GF-D8 (cell line): Measurements from ENCODE around the gene HAT1.
"Not testable (repeated sequence)": the region's sequence is repeated elsewhere in the genome, so short reads cannot be mapped to it uniquely, and the experiment has no call there.

Source experiments
- DNase-seq: peaks from one replicate; lab custom pipeline; 2025; lab: John Stamatoyannopoulos, UW

Gene HAT1, protein sequence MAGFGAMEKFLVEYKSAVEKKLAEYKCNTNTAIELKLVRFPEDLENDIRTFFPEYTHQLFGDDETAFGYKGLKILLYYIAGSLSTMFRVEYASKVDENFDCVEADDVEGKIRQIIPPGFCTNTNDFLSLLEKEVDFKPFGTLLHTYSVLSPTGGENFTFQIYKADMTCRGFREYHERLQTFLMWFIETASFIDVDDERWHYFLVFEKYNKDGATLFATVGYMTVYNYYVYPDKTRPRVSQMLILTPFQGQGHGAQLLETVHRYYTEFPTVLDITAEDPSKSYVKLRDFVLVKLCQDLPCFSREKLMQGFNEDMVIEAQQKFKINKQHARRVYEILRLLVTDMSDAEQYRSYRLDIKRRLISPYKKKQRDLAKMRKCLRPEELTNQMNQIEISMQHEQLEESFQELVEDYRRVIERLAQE

DNA sequence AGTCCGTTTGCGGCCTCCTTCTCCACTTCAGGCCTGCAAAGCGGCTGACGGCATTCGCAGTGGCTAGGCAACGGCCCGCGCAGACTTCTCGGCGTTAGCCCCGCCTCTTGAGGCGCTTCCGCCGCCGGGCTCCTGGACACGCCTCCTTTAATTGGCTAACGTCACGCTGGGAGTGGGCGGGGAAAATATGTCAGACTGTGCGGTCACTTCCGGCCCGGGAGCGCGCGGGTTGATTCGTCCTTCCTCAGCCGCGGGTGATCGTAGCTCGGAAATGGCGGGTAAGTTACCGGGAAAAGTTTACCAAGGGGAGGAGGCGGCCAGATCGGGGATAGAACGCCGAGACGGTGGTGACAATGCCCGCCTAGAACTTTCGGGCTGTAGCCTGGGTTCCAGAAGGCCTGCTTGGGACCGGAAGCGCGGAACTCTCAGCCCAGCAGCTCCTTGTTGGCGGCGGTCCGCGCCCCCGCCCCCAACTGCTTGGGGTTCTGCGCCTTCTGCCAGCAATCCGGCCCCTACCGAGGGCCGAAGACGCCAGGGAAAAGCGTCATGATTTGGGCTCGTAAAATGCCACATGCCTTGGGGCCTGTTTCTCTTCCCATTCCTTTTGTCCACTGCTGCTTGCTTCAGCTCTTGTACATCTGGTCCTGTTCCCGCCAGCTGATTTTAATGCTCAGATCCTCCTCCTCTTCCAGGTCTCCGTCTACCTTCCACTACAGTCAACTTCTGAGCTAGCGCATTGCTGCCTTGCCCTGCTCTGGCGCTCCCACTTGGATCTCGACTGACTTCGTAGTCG, at the start of gene HAT1:
Gene HAT1 (plus strand): TSS at position 232 of the 793 bp plus-strand sequence. CDS start 40 bp downstream, at position 272.
- peak; percentile 92 for DNase-seq

DNA sequence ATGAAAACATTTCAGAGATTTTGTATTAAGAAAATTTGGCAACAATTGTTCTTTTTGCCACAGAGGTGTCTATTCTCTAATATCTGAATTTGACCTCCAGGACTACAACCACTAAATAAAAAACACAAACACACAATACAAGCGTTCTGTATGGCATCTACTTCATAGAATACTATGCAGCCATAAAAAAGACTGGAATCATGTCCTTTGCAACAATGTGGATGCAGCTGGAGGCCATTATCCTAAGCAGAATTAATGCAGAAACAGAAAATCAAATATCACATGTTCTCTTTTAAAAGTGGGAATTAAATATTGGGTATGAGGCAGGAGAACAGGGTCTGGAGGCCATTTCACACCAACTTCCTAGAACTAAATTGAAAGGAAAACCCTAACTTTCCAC, 47.7 kb upstream of the HAT1 start:
- DNase-seq: no peak

DNA sequence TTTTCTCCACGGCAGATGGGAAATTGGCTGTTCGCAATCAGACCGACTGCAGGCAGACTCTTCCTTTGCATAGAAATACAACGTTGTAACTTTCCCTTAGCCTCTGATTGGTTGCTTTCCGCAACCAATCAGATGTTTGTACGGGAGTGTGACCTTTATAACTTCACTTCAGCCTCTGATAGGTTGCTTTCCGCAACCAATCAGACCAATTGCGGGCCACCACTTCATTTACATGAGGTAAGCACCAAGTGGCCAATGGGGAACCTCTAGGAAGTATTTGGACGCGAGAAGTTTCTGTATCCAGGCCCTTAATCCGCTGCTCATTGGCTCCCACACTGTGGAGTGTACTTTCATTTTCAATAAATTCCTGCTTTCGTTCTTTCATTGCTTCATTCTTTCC, 47.3 kb upstream of the HAT1 start:
- DNase-seq: no peak

DNA sequence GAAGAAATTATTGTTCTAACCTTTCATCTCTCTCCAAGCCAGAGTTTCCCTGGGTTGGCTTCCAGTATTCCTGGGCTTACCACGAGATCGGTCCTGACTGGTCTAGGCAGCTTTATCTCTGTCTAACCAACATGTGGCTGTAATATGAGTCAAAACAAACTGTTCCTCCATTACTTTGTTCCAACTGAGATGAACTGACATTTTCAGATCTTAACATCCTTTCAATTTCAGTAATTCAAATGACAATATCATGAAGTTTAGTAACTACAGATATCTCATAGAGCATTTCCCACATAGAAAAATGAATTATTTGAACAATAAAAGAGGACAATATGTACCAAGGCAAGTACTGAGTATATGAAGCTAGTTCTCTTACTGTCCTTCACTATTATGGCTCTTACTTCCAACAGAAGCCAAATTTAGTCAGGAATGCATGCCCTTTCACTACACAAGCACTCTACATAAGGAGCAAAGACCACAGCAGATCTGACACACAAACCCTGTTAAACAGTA, 43.7 kb upstream of the HAT1 start:
- DNase-seq: no peak

DNA sequence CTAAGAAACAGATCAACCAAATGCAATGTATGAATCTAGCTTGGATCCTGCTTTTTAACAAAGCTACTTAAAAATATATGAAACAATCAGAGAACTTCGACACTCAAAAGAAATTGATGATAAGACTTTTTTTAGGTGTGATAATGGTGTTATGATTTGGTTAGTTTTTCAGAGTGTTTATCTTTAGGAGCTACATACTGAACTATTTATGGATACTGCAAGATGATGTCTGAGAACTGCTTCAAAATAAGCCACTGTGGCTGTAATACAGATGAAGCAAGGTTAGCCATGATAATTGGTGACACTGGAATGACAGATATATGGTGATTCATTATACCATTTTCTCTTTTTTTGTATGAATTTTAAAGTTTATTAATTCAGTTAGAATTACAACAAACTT, 42.4 kb upstream of the HAT1 start:
- DNase-seq: no peak

DNA sequence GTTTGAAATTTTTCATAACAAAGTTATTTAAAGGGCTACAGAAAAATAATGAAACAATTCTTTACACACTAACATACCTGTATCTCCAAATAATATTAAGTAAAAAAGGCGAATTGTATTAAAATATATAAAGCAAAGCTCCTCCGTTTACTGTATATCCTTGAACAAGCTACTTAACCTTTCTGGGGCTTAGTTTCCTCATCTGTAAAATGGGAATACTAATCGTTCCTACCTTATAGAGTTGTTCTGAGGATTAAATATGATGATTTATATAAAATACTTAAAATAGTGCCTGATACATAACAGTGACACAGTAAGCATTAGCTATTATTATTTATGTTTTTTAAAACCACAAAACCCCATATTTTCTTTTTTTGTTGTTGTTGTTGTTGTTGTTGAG, 41.5 kb upstream of the HAT1 start:
- DNase-seq: no peak

DNA sequence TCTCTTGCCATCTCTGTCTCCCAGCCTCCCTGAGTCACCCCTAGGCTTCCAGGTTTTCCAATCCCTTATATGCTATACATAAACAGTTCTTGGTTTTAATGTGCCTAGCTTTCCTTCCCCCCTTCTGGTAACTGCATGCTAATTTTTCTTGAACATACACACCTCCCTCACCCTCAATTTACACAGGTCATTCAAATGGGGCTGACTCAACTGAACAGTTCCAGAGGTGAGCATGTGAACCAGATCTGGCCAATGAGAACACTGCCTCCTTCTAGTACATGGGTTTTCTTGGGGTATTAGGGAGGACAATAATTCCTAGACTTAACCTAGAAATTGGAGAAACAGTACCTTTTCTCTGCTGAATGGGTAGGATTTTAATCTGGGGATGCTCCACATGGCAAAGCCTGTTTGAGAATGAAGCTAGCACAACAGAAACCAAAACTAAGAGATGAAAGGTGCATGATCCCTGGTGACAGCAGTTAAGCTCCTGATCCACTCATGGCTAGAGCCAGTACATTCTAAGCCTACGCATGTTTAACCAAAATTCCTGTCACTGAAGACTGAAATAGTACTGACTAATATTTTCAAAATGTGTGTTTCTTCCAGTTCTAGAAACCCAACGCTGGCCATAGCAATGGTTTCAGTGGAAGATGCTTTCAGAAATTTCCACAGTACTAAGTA, 40.0 kb upstream of the HAT1 start:
- DNase-seq: no peak

DNA sequence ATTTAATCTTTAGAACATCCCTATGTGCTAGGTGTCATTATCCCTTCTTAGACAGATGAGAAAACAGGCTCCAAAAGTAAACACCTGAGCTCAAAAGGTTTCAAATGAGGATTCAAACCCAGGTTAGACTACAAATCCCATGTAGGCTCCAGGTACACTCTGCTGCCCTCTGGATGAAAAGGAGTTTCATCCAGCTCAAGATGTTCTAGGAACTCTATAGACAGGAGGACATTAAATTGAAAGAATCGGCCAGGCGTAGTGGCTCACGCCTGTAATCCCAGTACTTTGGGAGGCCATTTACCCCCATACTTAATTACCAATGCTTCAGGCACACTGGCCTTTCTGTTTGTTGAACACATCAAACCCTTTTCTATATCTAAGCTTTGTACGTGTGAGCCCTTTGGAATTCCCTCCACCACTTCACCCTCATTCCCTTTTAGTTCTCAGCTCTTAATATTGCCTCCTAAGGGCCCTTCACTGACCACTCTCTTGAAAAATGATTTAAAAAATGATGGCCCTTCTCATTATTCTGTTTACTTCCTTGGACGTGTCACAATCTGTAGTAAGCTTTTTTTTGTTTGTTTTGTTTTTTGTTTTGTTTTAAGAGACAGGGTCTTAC, 38.9 kb upstream of the HAT1 start:
- no peak for DNase-seq

DNA sequence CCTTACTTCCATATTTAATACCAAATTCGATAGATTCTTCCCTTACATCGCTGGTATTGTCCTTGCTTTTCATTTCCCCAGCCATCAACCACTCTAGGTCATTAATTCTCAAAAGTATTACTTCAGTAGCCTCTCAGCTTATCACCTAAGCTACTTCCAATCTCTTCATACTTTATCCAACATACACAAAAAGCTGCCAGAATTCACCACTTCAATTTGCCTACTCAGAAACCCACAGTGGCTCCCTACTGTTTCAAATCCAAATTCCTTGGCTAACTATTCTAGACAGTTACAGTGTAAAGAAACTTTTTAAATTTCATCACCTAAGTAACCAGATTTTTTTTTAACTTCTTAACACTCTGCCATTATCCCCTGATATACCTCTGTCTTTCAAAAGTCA, 32.9 kb upstream of the HAT1 start:
- no peak for DNase-seq

DNA sequence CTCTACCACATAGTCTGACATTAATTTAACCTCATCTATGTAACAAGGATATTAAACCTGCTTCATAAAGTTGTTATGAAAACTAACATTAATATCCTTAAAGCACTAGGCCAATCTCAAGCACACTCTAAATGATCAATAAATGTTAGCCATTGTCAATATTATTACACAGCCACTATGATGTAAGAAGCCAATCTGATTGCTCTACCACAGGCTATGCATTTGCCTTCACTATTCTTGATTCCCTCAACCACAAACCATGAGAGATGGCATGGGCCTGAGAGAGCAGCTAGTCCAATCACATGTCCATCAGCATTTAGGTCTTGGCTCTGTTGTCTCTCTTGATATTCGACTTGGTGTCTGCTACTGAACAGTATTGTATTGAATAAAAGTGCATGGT, 32.5 kb upstream of the HAT1 start:
- no peak for DNase-seq

DNA sequence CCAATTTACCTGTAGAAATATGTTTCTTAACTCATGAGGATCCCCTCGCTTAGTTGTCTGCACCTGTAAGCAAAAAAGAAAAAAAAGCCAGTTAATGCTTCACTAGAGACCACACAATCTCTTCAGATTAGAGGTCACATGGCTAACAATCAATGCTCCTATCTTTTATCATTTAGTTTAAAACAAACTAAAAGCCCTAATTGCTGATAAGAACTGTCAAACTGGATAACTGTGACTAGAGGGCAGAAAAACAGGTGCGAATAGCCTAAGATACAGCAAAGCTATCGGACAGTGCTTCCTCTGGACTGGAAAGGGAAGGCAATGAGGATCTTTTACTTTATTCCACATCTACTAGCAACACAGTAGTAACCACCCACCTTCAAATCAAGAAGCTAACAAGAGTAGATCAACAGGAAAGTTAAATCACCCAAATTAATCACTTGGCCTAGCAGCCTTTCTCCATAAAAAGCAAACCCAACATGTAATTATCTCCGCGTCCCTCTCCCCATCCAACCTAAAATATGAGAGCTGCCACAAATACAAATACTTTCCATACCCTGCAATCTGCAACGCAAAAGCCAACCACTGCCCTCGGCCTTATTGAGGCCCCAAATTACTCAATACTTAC, 29.0 kb upstream of the HAT1 start:
- DNase-seq: no peak

DNA sequence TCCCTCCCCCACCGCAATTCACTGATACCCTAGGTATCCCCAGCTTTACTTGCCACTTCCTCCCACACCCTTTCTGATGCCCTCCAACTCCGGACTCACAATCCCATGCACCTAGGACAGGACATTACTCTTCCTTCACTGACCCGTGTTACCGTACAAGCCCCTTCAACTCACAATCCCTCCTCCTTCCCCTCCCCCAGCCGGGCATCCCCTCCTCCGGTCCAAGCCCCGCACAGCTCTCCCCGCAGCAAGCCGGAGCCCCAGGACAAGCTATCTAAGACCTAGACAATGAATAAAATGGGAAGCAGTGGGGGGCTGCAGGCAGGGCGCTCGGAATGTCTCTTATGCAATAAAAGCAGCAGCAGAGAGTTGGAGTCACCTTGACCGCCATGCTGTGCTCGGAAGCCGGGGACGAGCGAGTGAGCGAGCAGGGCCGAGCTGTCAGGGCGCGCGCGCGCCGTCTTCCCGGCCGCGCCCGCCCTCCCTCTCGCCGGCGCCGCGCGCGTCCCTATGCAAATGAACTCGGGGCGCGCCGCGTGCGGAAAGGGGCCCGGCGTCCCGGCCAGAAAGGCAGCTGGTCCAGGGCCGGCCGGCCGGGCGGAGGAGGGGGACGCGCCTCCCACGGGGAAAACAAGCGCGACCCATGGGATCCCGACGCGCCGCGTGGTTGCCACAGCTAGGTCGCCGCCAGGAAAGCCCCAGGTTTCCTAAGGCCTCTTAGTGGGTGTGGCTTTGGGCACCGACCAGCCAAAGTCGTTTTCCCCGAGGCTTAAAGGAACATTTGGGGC, 28.2 kb upstream of the HAT1 start, which contains the start of gene SLC25A12:
Gene SLC25A12 (minus strand): TSS at position 421 of the 788 bp plus-strand sequence. CDS start 30 bp downstream, at position 391.
- DNase-seq: peak; percentile 57

DNA sequence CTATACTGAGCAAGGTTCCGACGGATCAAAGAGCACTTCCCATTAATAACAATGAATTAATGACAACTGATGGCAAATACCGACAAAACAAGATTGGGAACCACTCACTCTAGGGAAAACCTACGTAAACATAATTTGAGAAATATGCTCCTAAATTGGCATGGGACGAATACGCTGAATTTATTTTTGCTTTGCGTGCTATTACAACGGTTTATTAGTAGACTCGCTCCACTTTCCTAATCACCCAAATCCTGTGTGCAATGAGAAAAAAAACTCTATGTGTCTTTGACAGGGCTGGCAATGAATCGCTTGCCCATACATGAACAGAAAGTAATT, 27.7 kb upstream of the HAT1 start:
- no peak for DNase-seq

DNA sequence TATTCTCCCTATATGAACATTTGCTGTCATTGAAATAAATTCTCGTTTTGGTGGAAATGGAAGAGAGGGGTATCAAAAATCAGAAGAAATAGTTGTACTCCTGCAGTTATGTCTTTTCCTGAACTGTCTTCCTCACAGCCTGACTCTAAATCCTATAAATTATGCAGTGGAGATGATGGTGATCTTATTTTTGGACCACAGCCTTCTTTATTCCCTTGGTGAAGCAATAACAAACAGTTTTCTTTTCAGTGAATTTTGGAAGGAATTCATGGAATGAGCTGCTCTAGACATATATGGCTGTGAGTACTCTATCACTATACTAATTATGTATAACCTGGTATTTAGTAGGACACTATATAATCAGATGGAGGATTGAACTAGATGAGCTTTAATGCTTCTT, 26.5 kb upstream of the HAT1 start:
- no peak for DNase-seq

DNA sequence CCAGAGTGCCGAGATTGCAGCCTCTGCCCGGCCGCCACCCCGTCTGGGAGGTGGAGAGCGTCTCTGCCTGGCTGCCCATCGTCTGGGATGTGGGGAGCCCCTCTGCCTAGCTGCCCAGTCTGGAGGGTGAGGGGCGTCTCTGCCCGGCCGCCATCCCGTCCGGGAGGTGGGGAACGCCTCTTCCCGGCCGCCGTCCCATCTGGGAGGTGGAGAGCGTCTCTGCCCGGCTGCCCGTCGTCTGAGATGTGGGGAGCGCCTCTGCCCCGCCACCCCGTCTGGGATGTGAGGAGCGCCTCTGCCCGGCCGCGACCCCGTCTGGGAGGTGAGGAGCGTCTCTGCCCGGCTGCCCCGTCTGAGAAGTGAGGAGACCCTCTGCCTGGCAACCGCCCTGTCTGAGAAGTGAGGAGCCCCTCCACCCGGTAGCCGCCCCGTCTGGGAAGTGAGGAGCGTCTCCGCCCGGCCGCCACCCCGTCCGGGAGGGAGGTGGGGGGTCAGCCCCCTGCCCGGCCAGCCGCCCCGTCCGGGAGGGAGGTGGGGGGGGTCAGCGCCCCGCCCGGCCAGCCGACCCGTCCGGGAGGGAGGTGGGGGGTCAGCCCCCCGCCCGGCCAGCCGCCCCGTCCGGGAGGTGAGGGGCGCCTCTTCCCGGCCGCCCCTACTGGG, 22.5 kb upstream of the HAT1 start:
- DNase-seq: not testable (repeated sequence)

DNA sequence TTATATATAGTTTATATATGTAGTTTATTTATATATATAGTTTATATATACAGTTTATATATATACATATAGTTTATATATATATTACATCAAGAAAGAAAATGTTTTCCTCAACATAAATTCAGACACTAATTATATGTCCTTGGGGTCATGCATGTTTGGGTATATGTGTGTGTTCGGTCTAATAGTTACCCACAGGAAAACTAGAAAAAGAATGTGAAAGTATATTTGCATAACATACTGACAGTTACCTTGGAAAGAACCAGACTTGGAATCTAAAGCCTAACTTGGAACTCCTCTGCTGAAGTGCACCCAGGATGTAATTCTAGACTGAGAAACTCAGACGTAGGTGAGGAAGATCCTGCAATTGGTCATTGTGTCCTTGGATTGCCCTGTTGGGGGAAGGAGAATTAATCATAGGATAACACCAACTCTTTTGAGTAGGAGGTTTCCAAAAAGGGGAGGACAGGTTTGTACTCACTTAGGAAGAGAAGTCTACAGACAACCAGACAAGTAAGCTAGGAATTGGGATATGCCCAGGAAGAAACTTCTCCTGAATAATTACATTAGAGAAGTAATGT, 19.3 kb upstream of the HAT1 start:
- no peak for DNase-seq

DNA sequence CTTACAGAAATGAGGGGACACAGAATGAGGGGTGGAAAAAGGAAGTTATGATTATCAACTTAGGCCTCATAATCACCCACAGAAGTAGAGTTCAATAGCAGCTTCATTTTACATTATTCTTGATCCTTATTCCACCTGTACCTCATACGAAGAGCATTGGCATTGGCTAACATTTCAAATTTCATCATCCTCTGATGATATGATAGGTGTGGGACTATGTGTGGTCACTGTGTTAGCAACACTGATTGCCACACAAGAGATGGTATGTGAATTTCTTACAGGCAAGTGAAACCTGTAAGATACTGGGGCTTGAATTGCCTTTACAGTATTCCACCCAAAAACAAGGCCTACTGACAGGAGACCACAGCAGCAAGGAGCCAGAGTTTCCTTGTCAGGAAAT, 14.0 kb upstream of the HAT1 start:
- no peak for DNase-seq

DNA sequence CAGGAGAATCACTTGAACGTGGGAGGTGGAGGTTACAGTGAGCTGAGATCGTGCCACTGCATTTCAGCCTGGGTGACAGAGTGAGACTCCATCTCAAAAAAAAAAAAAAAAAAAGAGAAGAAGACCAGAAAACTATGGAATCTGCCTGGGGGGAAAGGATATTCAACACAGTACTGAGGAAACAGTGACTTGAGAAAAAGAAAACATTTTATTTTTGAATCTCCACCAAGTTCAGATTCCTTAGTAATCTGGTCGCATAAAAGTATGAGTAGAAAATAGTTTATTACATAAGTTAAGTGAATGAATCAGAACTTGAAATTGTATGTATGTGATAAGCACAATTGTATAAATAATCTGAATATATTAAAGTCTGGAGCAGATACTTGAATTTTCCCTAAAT, 13.0 kb upstream of the HAT1 start:
- DNase-seq: no peak

DNA sequence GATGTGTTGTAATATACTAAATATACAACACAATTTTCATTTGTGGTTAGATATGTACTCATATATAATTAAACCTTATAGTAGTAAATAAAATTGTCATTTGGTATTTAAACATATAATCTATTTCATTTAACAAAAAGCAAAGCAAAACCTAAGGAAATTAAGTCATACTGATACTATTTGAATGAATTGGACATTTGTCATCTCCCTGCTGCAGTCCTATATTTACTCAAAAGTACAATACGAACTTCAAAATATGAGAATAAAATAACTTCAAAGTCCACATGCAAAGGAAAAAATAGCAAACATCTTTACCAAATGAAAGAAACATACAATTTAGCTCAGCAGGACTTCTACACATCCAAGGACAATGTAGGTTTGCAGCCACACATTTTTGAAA, 11.8 kb upstream of the HAT1 start:
- no peak for DNase-seq

DNA sequence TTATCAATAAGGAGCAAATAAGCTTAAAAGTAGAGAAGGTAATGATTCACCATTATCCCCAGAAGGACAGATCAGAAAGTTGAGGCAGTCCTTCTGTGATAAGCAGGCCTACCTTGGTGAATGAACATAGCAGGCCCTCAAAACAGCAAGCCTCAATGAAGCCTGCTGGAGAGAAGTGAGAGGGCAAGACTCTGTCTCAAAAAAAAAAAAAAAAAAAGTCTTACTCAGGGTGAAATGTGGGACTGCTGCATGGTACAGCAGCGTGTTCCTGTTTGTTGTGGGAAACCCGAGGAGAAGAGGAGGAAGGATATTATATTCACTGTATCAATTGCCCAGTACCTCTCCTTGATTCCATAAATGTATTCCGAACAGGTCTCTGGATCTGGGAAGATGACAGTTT, 8.7 kb upstream of the HAT1 start:
- no peak for DNase-seq
